ENCODE data around the gene PIRT.
"Not testable (repeated sequence)": the region's sequence is repeated elsewhere in the genome, so short reads cannot be mapped to it uniquely, and the experiment has no call there.

Gene PIRT

DNA sequence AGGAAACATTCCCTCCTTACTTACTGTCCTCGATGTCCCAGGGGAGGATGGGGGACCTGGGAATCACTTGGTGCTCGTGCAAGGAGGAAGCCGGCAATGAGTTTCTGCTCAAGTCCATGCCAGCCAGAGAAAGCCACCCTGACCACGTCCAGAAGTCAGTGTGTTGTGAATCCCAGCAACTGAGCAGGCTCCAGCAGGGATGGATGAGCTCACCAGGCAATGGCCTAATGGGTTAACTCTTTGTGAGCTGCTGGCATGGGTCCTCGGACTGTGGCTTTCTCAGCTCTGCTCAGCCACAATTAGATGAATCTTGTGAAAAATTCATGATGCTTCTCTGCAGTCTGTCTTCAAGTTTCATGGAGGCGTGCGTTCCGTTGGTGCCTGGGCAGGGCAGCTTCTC is at the start of gene PIRT:
Gene PIRT (minus strand): TSS at position 167 of the 400 bp plus-strand sequence. CDS start 12,442 bp downstream, outside the sequence.
- no peak for FAIRE-seq

DNA sequence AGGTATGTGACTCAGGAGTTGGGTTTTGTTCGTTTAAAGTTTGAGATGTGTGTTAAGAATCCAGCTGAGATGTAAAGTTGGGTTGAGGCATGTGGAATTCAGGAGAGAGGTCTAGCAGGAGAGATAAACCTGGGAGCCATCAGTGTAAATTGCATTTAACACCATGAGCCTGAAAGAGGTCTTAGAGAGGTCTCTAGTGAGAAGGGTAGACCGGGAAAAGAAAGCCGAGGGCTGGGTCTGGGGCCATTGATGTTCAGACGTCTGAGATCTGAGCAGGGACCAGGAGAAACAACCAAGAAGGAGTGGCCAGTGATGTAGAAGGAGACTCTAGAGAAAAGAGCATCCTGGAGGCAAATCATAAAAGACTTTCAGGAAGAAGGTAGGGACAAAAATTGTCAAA is 44.1 kb upstream of the PIRT start:
- FAIRE-seq: no peak

DNA sequence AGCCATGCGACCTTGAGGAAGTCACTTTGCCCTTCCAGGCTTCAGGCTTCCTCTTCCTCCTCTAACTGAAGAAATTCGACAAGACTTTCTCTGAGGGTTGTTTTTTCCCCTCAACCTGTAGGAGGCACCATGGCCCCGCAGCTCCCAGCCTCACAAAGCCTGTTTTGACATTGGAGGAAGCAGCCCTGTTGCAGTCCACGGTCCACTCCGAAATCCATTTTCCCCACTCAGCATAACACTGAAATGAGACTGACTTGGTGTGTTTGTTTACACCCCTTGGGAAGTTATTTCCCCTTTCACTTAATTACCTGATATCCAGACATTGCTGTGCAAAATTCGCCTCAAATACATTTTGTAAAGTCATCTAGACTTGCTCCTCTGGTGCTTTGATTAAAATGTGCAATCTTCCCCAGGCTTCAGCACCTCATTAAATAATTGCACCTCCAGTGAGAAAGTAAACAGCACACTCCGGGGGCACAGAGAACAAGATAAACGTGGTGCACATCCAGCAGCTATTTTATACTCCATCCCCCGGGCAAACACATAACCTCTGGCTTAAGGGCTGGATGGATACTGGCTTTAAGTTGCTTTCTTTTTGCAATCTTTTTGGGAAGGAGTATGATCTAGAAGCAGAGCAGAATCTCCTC is 41.4 kb upstream of the PIRT start:
- no peak for FAIRE-seq

DNA sequence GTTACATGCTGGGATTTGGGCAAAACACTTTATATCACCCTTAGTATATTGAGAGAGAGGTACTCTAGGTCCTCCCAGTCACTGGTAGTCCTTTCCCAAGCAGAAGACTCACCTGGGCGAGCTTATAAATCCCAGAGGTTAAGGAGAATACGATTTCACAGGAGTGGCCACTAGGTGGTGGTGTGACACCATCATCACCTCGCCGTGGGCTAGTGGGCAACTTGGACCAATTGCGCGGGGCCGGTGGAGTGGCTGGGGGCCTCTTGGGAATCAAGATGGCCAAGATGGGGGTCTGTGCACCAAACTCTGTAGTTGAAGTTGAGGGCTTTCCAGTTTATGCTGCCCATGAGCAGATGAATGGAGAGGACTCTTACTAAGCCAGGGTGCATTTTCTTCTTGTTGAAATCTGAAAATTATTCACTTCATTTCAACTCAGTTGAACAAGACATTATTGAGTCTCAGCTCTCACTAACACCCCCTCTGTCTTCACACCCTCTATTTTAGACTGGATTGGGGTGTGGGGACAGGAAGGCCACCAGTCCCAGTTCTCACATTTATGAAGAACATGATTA is 38.2 kb upstream of the PIRT start:
- FAIRE-seq: no peak

DNA sequence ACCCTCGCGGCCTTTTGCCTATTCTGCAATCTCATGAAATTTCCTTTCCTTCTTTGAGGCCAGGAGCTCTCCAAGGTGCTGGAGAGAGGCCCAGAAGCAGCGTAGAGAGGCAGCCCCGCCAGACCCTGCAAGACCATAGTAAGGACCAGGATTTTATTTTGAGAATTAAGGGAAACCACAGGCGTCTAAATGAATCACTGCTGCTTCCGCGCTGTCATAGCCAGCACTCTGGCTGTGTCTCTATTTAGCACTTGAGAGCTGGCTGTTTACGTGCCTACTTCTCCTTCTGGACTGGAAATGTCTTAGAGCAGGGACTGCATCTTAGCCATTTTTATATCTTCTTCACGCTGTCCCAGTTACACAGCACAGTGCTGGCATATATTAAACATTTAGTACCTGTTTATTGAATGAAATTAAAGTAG is 37.6 kb upstream of the PIRT start:
- FAIRE-seq: no peak

DNA sequence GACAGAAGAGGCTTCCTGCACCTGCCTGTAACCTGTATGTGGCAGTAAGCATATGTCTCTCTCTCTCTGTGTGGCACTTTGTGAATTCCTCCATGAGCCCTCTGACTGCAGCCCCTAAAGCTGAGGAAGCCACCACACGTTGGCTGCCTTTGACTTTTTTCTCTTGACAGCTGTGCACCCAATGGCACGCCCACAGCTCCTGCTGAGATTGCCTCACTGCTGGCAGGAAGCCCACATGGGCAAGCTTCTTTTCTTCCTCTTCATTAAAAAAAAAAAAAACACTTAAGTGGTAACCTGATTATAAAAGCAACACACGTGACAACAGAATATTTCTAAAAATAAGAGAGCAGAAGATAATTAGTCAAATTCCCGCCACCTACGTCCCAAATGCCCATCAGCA is 34.0 kb upstream of the PIRT start:
- FAIRE-seq: no peak

DNA sequence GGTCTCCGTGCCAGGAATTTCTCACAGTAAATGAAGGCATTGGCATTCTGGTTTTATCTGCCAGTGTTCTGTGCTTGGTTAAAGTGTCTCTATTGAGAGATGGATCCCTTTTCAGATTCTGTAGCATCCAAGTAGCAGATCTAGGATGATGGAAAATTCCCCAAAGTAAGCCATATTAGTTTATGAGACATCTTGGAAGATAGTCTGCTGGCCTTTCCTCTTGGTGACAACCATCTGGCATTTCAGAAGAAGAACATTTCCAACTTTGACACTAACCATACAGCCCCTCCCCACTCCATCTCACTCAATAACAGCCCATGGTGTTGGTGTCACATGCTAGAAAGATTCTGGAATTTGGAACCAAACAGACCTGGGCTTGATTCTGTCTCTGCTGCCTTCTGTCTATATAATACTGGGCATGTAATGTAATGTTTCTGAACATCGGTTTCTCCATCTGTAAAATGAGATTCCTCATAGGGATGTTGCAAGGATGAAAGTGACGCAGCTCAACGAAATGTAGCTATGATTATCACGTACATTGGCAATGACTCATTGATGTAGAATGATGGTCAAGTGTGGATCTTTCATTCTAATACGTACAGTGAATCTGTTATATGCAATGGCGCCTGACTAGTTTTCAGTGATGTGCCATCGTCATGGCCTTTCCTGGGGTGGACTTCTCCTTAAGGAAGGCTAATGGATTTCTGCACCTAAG is 32.6 kb upstream of the PIRT start:
- FAIRE-seq: no peak

DNA sequence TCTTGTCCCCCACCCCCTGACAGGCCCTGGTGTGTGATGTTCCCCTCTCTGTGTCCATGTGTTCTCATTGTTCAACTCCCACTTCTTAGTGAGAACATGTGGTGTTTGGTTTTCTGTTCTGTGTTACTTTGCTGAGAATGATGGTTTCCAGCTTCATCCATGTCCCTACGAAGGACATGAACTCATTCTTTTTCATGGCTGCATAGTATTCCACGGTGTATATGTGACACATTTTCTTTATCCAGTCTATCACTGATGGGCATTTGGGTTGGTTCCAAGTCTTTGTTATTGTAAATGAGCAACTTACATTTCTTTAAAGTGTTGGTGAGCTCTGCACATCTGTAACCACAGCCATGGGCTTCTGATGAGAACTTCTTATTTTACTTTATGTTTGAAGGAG is 30.9 kb upstream of the PIRT start:
- FAIRE-seq: not testable (repeated sequence)

DNA sequence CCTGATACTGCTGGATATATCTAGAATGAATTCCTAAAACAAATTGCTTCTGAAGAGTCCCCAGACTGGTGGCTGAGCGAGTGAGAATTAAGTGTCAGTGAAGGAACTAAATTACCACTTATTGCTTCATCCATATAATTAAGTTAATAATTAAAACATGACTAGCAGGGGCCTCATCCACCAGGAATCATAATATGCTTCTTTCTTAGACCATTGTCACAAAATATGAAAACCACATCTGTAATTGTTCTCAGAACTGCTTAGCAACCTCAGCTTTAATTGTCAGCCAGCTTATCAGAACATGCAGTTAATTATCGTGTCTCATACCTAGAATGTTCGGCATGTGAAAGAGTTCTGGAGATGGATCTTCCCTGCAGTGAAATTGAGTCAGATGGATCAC is 21.2 kb upstream of the PIRT start:
- no peak for FAIRE-seq

DNA sequence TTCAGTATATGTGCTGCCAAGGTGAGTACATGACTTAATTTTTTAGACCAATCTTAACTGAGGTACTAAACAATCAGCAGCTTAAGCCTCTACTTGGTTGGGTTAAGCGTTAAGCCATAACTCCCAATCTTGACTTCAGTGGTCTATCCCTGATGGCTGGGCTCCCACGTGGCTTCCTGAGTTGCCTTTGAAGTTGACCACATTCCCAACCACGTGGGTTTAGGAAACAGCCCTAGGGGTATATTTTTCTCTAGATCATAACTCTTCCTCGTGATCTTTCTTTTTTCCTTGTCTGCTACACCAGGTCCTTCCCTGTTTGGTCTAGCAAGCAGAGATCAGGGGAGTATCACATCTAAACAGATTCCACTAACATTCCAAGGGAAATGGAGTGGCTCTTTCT is 20.1 kb upstream of the PIRT start:
- no peak for FAIRE-seq

DNA sequence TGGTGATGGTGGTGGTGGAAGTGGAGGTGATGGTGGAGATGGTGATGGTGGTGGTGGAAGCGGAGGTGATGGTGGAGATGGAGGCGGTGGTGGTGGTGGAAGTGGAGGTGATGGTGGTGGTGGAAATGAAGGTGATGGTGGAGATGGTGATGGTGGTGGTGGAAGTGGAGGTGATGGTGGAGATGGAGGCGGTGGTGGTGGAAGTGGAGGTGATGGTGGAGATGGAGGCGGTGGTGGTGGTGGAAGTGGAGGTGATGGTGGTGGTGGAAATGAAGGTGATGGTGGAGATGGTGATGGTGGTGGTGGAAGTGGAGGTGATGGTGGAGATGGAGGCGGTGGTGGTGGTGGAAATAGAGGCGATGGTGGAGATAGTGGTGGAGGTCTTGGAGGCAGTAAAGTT is 8.7 kb upstream of the PIRT start:
- not testable (repeated sequence) for FAIRE-seq

DNA sequence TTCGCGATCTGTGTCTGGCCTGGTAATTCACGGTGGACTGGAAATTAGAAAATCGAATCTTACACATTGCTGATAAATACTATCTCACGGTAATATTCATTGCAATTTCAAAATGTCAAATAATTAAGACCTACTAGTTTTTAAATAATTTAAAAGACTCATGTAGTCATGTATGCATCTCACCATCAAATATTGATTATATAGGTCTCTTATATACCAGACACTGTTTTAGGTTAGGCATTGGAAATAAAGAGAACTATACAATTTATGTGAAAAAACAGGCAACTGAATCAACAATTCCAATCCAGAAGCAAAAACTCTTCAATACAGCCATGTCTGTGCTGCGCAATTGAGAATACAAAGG is 7.5 kb upstream of the PIRT start:
- peak; percentile 17 for FAIRE-seq

DNA sequence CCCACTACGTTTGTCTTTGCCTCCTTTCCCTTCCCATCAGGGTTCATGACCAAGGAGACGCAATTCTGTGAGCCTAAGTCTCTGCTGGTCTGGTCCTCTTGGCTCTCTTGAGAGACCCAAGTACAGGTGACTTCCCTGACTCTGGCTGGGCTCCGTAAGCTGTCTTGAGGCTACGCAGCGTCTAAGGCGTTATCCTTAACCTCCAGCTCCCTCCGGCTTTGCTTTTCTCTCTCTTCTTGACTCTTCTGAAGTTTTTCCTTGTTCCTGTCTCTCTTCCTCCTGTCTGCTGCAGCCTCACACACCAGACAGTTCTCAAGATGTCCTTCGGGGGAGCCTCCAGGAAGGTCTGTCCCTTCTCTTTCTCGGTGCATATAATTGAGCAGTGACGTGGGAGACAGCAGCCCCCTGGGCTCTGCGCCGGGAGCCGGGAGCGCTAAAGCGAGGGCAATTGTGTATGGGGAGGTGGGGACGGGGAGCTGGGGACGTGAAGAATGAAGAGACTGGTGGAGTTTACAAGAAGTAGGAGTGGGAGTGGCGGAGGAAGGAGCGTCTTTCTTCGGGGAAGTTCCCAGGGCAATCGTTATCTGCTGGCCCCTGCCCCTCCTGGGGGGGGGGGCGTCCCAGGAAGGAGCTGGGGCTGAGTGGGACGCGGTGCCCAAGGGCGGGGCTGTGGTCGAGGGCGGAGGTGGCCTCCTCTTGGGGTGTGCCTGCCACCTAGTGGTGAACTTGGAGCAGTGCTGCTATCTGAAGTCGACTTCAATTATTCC is 6.9 kb upstream of the PIRT start:
- FAIRE-seq: no peak

DNA sequence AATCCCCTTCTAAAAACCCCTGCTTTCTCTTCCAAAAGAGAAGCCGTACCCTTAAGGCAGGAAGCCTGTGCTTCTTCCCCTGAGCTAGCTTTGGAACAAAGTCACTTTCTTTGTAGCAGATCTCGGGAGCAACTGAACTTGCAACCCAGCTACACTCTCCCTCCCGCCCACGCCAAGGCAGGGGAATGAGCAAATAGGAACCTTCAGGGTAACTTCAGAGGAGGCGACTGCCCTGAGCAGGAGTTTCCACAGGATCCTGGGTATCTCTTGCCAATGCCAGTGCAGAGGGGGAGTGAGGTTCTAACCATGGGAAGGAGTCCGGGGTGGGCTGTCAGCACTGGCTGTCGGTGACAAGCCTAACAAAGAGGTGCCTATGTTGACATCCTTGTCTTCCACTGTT is 5.9 kb upstream of the PIRT start:
- no peak for FAIRE-seq

DNA sequence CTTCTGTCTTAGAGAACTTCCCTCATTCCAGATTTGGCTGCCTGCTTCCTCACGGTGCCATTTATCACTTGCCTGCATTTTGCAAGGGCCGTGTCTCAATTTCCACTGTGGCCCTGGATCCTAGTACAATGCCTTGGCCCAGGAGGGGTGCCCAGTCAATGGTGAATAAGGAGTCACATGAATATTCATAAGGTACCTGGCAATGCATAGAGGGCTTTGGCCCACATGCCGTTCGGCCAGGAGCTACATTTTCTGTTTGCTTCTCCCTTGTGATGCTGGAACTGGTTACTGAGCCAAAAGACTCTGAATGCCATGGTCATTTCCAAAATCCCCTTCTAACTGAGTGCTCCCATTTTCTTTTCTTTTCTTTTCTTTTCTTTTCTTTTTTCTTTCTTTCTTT is 4.8 kb upstream of the PIRT start:
- no peak for FAIRE-seq

DNA sequence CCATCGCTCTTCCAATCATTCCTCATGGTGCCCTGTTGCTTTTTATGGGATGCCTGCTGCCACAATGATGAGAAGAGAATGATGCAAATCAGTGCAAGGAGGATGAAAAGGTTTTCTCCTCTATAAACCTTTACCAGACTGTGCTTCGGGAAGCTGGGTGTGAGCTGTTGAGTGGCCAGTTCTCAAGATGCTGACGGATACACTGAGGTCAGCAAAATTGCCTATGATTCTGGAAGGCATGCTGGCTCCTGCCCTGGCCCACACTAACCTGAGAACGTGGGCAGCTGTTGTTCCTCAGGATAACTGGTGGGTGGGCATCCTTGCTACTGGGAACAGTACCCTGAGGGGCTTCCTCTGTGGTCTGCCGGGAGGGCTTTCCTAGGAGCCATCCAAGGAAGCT is 795 bp upstream of the PIRT start:
- FAIRE-seq: no peak

DNA sequence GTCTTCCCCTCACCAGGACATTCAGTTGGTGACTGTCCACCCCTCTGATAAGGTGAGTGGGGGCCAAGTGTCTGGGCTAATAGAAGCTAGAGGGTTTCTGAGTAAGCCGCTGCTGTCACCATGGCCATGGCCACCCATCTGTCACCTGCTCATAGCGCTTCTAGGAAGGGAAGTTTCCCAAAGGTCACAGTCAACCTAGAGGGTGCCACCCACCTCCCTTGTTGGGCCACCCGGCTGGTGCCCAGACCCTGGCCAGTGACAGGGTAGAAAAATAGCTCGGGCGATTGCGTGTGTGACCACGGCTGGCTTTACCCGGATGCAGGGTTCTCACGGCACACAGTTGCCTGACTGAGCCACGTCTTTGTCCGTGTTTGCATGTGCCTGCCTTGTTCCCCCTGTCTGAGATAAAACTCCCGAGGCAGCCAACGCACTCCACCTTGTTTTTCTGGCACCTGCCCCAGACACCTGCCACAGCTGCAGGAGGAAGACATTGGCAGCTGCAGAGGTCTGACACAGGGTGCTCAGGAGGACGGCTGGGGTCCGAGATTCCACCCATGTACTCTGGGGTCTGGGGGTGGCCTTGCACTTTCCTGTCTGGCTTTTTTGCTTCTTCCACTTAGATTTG is 809 bp downstream of the PIRT start:
- no peak for FAIRE-seq

DNA sequence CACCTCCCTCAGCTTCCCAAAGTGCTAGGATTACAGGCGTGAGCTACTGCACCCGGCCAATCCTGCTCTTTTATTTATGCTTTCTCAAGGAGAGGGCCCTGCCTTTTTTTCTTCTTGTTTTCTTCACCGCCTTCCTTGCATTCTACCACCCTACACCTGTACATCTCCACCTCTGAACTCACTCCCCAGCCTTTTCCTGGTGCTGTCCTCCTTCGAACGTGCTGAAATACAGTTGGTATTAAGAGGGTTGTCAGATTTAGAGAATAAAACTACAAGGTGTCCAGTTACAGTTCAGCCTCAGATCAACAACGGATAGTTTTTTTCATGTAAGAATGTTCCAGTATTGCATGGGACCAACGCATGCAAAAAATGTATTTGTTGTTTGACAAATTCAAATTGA is 1.7 kb downstream of the PIRT start:
- no peak for FAIRE-seq

DNA sequence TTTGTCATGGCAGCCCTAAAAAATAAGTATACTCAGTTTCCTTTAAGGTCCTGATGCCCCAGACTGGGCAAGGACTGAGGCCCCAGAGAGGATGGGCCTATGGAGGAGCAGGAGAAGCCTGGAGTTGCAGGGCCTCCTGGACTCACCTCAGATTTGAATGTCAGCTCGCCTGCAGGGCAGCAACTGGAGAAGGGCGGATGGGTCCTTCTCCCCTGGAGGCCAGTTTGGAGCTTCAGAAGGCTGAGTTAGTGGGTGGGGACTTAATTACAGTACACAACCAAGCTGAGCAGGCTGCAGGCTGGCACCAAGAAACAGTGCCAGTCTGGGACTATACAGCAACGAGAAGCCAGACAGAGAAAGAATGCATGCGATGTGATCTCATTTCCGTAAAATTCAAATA is 6.2 kb downstream of the PIRT start:
- FAIRE-seq: no peak

DNA sequence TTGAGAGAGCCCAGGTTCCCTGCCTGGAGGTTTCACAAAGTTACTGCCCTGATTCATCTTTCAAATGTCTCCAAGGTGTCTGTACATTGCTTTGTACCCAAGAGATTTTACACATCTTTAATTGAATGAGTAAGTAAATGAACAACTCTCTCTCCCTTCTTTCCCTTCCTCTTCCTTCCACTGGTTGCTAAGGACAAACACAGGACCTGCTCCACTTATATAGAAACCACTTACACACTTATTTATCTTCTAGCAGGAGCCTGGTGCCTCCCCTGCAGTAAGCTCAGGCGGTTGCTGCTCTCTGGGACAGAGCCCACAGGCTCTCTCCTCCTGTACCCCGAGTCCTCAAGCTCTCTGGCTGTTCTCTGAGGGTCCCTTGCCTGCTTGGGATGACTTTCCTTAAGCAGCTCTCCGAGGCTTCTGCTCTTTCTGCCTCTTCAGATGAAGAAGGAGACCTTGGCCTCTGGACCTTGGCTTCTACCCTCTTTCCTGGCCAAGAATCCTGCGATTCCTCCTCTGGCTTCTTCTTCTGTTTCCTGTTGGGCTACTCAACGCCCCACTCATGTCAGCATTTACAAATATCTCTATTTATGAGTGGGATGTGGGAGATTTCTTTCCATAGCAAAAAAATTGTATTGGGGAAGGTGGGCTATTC is 9.9 kb downstream of the PIRT start:
- FAIRE-seq: no peak

DNA sequence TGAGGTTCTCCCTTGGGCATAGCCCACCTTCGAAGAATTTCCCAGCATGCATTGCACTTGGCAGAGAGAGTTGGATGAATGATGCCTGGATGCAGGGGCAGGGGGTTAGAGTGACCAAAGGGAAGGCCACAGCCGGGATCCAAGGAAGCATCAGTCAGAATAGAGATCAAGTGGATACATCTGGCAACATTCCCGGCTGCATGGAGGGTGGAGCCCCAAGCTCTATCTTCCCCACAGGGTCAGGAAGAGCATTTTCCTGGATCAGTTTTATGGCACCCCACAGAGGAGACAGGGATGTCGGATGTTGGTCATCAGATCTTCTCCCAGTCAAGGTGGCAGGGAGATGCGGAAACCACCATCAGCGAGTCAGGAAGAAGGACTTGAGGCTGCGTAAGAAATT is 13.0 kb downstream of the PIRT start:
- FAIRE-seq: no peak

DNA sequence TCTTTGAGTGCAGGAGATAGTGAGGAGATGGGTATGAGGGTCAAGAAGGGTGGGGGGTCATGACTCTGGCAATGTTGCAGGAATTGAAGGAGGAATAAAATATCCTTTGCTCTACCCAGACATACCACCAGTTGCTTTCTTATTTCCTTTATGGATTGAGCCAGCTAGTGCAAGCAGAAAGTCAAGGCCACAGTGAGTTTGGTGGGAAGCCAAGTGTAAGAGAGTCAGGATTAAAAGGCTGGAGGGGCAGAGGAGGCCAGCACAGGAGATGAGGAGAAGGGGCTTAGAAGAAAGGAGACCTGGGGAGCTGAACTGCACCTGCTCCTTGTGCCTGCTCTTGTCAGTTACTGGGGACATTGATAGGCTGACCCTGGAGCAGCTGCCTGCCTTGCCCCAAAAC is 16.1 kb downstream of the PIRT start:
- FAIRE-seq: no peak

DNA sequence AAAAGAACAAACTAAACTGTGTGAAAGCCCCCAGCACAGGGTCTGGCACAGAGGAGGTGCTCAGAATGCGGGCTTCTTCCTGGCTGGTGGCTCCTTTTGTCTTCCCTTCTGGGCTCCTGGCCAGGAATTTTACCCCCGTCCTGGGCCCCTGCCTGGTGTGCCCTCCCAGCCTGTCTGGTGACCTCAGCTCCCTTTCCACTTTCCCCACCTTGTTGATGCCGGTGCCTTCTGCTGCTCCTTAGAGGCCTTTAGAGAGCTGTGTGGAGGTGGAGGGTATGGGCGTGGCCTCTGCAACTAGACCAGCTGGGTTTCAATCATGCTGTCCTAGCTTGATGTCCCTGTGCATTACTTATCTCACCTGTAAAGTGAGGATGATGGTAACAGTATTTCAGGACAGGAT is 16.8 kb downstream of the PIRT start:
- no peak for FAIRE-seq
